Stimulated activated CD4-positive, alpha-beta T cell treated with anti-CD3 and anti-CD28 coated beads, Interleukin-4, amount 100 ng/mL, for 24 hours (primary cell): ENCODE data around the gene XPR1.
"Not testable (repeated sequence)": the region's sequence is repeated elsewhere in the genome, so short reads cannot be mapped to it uniquely, and the experiment has no call there.

ENCODE experiments used
- DNase-seq: peaks from one replicate; pipeline ENCODE4 v3.0.0-alpha.2; 2020

The XPR1 gene

DNA sequence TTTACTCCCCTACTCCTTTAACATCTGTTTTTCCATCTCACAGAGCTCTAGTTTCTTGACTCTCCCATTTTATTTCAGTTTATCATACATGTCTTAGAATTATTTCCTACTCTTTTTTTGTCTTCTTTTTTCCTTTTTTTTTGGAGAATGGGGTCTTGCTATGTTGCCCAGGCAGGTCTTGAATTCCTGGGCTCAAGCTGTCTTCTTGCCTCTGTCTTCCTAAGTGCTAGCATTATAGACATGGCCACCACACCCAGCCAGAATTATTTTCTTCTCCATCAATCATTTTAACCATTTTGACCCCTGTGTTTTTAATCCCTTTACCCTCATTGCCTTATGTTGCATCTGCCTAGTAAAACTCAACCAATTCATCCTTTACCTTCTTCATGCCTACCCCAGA is 157.6 kb downstream of the XPR1 start:
- DNase-seq, result no peak

DNA sequence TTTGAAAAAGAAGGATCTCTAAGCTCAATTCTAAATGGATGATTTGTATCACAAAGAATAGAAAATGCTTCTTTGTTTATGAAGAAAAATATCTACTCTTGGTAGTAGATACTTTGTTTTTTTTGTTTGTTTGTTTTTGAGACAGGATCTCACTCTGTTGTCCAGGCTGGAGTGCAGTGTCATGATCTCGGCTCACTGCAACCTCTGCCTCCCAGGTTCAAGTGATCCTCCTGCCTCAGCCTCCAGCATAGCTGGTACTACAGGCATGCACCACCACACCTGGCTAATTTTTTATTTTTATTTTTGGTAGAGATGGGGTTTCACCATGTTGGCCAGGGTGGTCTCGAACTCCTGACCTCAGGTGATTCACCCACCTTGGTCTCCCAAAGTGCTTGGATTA is 159.3 kb downstream of the XPR1 start:
- not testable (repeated sequence) for DNase-seq

DNA sequence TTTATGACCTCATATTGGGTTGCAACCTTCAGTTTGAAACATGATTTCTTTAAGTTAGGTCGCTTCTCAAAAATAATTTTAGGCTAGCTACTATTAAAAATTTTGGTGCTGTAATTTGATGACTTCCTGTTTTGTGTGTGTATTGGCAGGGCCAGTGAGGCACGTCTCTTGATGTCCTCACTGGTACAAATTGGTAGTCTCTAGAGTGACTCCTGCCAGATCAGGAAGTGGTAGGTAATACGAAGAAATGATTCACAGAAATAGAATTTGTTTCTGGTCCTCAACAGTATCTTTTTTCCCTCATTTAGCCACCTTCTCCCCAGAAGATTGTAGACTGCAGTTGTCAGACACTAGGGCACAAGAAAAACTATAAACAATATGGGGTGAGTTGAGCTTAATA is 160.0 kb downstream of the XPR1 start:
- DNase-seq, result no peak

DNA sequence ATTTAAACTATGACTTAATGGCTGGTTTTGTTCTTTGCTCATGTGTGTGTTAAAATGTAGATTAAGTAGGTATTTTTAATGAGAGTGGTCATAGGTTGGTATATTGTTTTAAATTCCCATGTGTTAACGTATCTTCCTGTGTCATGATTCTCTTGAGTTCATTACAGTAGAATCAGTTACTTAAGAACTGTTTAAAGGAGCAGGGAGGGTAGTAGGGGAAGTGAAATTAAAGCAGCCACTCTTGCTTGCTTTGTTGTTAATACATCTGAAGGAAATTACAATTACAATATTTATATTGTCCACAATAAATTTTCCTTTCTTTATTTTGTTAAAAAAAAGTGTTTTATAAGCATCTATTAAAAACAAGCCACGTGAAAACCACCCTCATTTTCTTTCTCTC is 161.6 kb downstream of the XPR1 start:
- DNase-seq, result no peak

DNA sequence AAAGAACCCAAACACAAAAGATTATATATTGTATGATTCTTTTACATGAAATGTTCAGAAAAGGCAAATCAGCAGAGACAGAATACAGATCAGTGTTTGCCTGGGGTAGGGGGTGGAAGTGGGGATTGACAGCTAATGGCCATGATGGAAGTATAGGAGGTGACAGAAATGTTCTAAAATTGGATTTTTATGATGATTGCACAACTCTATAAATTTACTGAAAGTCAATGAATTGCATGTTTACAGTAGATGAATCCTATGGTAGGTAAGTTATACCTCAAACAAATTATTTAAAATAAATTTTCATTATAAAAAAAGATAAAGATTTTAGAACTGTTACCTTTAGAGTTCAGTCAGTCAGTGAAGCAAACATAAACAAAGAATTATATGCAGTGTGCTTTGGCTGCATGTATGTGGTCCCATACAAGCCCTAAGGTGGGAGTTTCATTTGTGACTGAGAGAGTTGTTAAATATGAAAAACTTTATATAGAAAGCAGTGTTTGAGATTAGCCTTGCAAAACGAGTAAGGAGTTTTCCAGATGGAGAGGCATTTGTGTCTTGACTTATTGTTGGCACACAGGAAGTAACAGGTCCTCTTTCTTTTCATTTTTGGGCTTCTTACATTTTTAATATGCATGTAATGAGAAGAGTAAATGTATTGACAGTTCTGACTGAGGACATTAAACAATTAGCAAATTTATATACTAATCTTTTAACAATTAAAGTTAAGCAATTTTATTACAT is 165.2 kb downstream of the XPR1 start:
- no peak for DNase-seq

DNA sequence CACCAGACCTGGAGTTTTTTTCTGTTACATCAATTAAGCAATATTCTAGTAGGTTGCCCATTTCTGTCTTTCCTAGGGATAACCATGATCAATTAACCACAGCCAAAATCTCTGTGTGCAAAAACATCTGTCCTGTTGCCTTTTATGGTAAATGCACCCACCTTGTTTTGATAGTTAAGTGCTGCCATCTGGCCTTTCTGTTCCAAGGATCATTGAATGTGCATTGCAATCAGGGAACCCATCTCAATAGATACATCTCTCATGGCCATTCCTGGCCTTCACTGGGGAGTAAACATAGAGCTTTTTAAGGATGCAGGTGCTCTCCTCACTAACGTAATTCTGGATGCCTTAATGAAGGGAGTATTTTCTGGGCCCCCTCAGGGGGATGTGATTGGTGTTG is 169.1 kb downstream of the XPR1 start:
- no peak for DNase-seq

DNA sequence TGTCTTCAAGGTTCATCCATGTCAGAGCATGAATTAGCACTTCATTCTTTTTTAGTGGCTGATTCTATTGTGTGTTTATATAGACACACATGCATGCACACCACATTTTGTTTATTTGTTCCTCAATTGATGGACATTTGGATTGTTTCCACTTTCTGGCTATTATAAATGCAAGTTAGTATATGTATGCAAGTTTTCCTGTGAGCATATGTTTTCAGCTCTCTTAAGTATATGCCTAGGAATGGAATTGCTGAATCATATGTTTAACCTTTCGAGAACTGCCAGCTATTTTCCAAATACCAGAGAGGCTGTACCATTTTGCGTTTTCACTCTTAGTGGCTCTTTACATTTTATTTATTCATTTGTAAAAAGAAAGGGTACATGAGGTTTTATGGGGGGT is 171.0 kb downstream of the XPR1 start:
- no peak for DNase-seq

DNA sequence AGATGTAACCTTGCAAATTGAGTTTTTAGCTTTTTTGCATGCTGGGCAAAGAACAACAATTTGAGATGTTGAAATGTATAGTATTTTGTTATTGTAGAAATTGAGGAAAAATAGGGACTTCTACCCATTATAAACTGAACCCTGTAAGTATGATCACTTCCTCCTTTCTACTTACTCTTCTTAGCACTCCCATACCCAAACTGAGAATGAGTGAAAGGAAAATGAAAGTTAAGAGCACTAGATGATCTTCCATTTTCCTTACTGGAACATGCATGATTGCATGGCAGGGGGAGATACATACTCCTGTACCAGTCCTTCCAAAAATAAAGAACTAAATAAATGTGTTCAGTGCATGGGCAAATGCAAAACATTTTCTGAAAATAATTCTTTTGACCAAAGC is 173.5 kb downstream of the XPR1 start:
- DNase-seq, result no peak

DNA sequence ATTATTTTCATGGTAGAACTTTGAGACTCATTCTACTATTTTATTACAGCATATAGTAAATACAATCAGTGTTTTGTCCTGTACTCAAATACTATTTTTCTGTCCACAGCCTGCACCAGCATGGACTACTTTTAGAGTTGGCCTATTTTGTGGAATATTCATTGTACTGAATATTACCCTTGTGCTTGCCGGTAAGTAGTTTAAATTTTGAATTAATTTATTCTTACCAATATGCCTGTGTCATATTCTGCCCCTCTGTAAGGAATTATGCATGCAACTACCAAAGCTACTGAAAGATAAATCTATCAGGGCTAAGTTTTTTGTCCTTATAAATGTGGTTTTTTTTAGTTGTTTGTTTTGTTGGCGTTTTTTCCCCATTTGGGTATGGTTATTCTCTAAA is 179.5 kb downstream of the XPR1 start:
- no peak for DNase-seq

DNA sequence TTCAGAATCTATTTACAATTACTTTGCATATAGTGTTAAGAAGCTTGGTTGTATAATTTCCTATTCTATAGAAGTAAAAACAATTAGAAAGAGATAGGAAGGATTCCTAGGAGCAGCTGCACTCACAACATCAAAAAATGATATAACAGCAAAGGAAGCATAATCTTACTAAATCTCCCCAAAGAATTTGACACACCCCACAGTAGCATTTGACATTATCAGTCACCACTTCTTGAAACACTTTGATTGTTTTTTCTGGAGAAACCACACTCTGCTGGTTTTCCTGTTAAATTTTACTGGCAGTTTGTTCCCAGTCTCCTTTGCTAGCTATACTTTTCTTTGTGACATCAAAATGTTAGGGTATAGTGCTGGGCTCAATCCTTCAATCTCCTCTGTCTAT is 180.1 kb downstream of the XPR1 start:
- no peak for DNase-seq

DNA sequence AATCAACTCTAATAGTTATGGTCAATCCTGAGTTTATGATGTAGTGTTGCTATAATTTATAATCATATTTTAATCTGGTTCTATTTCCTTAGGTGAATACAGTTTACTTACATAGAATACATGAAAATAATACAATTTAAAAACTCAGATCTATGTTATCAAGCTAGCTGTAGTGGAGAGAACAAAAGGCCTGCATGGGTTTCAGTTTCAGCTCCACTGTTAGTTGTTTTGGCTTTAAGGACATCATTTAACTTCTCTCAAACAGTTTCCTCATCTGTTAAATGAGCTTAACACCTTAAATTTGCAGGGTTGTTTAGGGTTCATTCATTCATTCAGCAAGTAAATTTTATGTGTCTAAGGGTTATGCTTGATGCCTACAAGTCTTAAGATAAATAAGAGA is 182.4 kb downstream of the XPR1 start:
- no peak for DNase-seq

DNA sequence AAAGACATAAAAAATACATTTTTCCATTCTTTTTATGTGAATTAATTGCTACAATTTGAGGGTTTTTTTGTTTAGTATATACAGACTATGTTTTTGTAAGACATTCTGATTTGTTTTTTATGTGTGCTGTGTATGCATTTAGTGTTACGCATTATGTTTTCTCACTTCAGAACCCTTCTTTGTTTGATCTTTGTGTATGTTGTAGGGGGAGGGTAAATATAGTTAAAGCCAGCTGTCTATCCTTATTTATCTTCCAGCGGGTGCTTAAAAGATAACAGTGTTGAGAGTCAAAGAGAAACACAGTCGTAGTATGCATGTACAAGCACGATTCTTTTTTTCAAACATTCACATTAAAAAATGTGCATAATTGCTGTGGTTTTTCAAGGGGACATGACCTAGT is 183.4 kb downstream of the XPR1 start:
- DNase-seq, result no peak

DNA sequence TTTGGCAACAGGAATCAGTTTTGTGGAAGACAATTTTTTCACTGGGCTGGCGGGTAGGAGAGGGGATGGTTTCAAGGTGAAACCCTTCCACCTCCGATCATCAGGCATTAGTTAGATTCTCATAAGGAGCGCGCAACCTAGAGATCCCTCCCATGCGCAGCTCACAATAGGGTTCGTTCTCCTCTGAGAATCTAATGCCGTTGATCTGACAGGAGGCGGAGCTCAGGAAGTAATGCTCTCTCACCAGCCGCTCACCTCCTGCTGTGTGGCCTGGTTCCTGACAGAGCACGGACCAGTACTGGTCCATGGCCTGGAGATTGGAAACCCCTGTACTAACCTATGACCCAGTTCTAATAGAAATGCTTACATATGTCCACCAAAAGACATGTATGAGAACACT is 184.3 kb downstream of the XPR1 start:
- no peak for DNase-seq

DNA sequence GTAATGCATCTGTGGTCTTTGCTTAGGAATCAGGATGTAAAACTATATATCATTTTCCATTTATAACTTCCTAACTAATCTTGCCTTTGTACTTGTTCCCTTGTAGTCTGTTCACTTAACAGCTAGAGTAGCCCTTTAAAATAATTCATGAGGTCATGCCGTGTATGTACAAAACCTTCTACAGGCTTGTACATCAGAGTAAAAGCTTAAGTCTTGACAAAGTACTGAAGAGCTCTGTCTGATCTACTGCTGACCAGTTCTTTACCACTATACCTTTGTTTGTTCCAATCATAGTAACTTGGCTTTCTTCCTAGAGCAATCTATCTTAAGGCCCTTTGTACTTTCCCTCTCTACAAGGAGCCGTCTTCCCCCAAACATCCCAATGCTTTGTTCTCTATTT is 190.1 kb downstream of the XPR1 start:
- no peak for DNase-seq

DNA sequence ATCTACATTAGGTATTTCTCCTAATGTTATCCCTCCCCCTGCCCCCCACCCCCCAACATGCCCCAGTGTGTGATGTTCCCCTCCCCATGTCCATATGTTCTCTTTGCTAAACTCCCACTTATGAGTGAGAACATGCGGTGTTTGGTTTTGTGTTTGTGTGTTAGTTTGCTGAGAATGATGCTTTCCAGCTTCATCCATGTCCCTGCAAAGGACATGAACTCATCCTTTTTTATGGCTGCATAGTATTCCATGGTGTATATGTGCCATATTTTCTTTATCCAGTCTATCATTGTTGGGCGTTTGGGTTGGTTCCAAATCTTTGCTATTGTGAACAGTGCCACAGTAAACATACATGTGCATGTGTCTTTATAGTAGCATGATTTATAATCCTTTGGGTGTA is 199.7 kb downstream of the XPR1 start:
- not testable (repeated sequence) for DNase-seq

DNA sequence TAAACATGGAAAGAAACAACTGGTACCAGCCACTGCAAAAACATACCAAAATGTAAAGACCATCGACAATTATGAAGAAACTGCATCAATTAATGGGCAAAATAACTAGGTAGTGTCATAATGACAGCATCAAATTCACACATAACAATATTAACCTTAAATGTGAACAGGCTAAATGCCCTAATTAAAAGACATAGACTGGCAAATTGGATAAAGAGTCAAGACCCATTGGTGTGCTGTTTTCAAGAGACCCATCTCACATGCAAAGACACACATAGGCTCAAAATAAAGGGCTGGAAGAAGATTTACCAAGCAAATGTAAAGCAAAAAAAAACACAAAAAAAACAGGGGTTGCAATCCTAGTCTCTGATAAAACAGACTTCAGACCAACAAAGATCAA is 201.4 kb downstream of the XPR1 start:
- not testable (repeated sequence) for DNase-seq

DNA sequence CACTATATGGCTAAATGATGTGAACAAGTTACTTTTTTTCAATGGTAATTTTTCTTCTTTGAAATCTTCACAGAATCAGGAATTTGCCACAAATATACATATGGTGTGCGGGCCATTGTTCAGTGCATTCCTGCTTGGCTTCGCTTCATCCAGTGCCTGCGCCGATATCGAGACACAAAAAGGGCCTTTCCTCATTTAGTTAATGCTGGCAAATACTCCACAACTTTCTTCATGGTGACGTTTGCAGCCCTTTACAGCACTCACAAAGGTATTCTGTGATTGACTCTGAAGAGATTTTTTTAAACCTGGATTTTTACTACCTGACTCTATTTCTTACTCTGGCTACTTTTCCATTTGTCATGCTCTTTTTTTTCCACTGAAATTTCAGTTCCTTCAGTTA is 204.6 kb downstream of the XPR1 start:
- DNase-seq, result no peak

DNA sequence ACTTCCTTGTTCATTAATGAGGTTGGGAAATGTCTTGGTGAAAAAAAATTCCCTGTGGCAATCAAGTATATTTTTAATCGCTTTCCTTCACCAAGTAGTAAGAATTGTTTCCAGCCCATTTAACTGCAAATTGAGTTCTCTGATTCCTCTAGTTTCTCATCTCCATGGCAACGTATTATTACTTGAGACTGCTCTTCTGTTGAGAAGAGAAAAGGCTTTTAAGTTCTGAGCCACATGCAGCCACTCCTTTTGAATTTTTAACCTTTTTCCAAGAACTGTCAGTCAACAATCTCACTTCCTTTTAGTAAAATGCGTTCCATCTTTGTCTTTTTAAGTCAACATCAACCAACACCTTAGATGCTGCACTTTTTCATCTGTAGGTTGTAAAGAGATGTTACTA is 205.2 kb downstream of the XPR1 start:
- no peak for DNase-seq

DNA sequence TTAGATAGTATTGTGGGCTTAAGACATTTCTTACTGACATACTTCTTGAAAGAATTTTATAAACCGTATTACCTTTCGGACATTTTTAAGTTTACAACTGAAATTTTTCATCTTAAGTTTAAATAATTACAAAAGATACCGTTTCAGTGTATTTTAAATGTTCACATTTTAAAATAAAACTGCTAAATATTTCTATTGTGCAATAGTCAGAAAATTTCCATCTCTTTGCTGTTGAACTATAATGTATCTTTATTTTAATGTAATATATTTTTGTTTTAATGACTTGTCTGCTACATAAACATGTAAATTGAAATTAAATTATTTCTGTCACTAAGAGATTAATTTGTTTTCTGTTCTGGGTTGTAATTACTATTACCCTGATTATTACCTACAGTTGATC is 206.7 kb downstream of the XPR1 start:
- DNase-seq, result no peak

DNA sequence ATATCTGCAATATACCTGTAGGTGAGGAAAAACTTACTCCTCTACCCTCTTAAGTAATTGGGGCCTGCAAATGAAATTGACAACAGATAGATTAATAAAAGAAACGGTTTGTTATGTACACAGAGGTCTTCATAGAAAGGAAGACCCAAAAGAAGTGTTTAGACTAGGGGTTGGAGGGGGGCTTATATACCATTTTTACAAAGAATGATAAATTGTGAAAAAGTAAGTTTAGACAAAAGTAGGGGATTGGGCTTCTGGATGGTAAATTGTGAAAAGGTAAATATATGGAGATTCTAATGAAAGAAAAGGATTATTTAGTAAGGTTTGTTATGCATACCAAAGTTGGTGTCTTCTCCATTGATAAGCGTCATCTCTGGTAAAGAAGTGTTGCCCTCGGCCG is 207.7 kb downstream of the XPR1 start:
- DNase-seq, result no peak

DNA sequence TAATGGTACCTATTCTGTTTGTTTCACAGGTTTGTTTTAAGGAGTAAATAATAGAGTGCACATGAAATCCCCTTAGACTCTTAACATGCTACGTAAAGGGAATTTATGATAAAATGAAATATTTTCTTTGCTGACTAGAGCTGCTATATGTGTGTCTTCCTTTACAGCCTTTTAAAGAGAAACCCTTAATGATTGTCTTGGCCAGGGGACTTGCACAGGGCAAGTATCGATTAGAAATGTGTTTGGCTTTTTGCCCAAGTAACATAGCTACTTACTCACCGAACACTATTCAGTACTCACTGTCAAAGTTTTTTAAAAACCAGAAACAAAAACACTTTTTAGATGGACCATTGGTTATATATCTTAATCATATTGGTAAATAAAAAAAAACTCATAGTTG is 209.6 kb downstream of the XPR1 start:
- no peak for DNase-seq

DNA sequence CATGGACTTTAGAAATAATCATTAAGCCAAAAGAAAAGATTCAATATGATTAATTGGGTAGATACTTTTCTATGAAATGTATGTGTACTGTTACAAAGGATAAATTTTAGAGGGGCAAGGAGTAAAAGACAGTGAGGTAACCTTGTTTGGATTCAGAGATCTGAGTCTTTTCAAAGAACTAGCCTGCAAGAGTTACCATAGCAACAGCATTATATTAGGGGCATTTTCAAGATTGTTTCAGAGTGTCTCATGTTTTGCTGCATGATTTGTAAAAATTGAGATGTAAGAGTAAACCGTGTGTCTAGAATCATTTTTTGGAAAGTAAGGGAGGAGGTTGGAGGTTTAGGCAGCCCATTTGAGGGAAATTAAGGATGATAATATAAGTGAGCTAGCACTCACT is 210.2 kb downstream of the XPR1 start:
- DNase-seq, result no peak

DNA sequence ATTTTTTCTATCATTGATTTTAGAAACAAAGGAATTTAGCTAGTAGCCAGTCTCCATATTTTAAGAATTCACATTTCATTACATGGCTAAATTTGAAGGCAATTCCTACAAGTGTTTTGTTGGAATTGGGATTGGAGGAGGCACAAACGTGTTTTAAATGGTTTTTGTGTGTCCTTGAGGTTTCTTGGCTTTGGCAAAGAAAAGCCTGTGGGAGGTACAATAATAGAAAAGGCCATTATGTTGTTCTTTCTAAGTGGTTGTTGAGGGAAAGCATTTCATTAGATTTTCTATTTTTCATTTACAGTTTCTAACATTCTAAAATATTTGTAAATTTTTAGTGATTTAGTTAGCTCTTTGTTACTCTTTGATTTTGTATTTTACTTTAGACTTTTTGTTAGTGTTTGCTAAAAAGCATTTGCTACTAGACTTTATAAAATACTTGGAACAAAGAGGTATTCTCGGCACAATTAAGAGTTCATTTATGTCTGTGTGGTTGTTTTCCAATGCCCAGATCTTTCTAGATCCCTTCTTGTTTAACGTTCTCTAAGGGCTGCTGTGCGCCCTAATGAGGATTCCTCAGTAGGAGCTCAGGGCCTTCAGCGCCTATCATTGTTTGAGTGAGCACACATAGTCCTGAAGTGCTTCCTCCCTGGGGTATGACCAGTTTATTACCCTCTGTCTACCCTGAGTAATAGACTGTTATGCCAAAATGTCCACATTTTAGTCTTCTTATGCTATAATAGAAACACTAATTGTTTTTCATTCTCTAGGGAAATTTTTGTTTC is 210.9 kb downstream of the XPR1 start:
- no peak for DNase-seq

DNA sequence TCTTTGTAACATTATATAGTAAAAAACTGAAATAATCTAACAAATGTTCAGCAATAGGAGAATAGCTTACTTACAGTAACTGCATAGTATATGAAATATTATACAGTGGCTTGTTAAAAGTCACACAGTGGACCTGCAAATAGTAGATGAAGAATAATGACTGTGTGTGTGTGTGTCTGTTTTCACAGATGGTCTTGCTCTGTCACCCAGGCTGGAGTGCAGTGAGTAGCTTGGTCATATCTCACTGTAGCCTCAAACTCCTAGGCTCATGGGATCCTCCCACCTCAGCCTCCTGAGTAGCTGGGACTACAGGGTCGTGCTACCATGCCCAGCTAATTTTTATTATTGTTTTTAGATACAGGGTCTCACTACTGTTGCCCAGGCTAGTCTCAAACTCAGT is 213.5 kb downstream of the XPR1 start:
- no peak for DNase-seq

DNA sequence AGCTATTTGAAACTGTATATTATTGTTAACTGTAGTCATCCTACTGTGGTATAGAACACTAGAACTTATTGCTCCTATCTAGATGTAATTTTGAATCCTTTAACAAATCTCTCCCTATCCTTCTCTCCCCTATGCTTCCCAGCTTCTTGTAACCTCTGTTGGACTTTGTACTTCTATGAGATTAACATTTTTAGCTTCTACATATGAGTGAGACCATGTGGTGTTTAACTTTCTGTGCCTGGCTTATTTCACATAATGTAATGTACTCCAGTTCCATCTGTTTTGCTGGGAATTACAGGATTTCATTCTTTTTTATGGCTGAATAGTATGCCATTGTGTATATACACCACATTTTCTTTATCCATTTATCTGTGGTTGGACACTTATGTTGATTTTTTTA is 216.4 kb downstream of the XPR1 start:
- DNase-seq, result no peak
